Activated CD8-positive, alpha-beta memory T cell treated with anti-CD3 and anti-CD28 coated beads for 4 hours (primary cell): Measurements from ENCODE around the gene KIRREL3.

Experiments used
- DNase-seq, 2 donors: peaks; one replicate each; pipeline ENCODE4 v3.0.0-alpha.2; 2020; ENCODE audit warnings: low read depth in 2 of 2

KIRREL3 gene

DNA sequence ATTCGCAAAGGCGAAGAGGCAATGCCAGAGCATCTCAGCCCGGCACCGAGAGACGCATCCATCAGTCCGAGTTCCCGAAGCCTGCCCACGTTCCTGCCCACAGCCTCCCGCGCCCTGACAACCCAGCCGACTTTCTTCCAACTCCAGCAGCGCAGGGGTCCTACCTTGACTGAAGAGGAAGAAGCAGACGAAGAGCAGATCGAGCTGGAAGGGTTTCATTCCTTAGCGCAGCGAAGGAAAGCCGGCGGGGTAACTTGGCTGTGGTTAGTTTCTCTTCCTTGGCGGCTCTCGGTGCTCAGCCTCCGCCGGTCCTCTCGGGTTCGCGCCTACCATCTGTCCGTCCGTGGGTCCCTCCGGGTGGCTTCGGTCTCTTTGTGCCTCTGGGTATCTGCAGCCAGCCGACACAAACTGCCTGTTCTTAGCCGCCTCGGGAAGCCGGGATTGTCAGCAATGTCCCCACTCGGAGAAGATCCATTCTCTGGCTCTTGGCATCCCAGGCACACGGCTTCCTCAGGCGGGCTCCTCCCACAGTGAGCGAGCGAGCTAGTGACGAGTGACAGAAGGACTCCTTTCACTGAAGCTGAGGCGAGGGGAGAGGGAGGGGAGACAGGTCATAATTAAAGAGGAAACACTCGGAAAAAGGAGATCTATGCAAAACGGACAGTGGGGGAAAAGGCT, at the start of gene KIRREL3:
Gene KIRREL3 (minus strand): TSS at position 480 of the 678 bp plus-strand sequence.
- no peak for DNase-seq

DNA sequence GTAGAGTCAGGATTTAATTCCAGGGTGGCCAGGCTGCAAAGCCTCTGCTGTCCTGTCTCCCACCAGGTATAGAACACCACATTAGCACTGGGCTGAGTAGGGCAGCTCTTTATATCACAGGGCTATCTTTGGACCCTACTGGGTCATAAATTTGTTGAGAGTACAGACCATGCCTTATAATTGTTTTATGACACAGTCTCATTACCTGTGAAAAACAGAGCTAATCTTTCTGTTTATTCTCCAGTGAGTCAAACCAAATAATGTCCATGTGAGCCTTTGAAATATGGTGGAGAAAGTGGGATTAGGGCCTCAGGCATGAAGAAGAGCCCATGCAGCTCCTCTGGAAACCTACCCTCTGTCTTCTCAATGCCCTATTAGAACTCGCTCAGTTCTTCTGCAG, 49.6 kb upstream of the KIRREL3 start:
- no peak for DNase-seq

DNA sequence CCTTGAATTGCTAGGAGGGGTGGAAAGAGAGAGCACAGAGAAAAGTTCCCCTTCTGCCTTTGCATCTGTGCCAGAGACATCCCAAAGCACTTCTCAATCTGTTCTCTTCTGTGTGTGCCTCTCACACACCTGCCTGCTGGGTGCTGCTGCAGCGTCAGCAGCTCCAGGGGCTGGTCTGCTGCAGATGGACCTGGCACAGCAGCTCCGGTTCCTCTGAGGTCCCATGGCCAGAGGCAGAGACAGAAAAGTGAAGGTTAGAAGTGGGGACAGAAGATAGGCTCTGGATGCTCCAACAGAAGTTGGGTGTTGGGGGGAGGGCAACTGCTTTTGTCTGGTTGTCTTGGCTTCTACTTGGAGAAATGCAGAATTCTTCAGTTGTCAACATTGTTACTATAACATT, 48.9 kb upstream of the KIRREL3 start:
- DNase-seq = no peak

DNA sequence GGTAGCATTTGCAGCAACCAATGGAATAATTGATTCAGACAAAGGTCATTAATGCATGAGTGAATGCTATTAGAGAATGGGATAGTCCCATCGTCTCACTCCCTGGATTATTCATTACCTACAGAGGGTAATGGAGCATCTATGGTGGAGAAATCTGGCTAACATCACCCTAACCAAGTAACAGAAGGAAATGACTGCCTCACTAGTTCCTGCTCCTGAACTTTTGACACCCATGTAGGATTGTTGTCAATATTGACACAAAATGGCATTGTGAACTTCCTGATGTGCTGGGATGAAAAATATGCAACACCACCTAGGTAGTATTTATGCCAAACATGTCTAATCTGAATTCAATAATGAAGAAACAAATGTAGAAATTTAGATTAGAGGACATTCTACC, 44.0 kb upstream of the KIRREL3 start:
- DNase-seq = no peak

DNA sequence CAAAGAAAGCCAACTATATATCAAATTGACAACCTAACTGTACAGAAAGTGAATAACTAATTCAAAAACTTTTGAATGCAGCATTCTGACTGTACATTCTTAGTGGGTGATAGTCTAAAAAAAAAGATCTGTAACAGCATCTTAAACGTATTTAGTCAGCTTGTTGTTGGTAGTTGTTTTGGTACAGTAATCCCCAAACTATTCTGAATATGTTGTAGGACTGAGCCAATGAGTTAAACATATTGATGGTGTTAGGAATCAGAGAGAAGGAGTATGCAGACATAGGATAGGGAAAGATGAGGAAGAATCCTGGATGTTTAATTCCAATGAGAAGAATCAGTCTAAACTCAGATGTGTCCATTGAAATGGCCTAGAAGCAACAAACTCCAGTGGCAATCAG, 41.9 kb upstream of the KIRREL3 start:
- no peak for DNase-seq

DNA sequence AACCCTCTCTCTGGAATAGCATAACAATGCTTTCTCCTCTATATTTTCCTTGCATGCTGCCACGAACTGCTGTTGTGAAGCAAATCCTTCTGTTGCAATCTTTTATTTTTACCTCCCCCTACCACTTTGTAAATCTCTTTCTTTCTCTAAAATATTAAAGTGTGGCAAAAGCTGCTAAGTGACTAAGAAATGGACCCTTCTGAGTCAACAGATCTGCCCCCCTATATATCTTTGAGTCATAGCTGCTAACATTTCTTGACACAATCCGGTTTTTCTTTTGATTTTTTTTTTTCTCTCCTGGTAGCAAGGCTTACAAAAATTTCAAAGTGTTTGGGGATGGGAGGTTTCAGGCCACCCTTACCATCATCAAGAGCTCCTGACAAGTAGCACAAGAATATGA, 39.0 kb upstream of the KIRREL3 start:
- no peak for DNase-seq

DNA sequence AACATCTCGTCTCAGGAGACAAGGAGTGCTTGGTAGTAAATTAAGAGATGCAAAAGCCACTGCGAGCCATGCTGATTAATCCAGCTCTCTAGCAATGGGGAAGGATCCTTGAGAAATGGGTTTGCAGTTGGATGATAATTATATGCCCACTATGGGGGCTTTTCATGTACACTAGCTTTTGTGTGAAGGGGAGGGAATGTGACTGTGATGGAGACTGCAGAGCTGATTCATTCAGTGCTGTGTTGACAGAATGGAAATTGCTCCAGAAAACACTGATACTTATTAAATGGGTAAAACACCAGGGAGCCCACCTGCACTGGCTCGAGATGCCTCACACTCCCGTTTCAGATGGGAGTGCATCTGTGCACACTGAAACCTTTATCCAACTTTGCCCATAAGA, 37.0 kb upstream of the KIRREL3 start:
- no peak for DNase-seq

DNA sequence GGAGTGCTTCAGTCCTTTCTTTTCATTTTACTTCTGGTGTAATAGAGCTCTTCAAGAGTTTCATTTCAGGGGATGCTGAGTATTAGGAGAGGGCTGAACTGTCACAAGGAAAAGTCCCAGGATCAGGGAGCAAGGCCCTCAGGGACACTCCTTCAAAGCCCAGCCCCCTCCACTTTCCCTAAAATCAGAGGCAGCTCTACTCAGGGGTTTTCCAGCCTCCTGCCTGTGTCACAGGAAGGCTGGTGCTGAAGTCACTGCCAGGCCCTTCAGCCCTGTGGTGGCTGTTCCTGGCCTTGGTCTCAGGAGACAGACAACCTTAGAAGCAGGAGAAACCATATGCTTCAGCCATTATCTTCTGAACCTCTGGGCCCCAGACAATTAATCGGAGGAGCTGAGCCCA, 36.4 kb upstream of the KIRREL3 start:
- no peak for DNase-seq

DNA sequence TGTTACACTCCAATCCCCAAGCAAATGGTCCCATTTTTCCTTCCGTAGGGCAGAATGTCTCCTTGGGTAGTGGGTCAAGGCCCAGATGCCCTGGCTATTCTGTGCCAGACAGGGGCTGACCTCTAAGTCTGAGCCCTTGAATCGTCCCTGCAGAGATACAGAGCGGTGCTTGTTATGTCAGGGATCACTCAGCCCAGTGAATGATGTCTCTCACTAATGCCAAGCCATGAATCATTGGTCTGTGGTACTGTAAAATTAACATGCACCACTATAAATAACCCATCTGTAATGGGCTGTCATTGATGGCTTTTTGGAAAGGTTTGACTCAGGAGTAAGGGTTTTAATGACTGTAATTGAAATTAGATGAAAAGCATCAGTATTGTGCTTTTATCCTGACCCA, 35.3 kb upstream of the KIRREL3 start:
- no peak for DNase-seq

DNA sequence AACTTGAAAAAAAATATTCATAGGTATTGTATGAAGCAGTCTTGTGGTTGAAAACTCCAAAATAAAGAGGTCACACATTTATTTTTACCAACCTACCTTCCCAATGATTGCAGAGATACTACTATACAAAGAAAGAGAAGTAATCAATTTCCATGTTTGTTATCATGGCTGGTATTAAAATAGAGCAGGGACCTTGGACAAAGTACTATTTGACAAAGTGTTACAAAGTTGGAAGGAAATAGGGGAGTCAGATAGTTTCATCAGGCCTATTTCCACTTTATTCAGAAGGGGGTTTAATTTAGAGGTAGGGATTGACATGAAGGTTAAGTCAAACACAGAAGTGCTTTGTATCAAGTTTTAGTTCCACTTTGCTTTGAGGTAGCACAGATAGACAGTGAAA, 34.4 kb upstream of the KIRREL3 start:
- no peak for DNase-seq

DNA sequence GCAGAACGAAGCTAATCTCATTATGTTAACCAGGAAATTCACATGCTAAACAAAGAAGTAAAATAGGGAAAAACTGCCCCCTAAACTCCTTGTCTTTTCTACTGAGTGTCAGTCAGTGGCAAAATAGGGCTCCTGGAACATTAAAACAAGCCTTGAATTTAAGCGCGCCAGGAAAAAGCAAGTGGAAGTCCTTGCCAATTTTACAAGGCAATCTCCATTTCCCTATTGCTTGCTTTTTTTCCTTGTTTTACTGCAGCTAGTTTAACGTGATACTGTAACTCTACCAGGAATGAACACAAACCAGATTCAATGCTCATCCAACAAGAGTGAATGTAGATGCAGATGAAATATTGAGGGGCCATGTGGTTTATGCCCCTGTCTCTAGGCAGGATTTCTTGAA, 28.1 kb upstream of the KIRREL3 start:
- DNase-seq = no peak

DNA sequence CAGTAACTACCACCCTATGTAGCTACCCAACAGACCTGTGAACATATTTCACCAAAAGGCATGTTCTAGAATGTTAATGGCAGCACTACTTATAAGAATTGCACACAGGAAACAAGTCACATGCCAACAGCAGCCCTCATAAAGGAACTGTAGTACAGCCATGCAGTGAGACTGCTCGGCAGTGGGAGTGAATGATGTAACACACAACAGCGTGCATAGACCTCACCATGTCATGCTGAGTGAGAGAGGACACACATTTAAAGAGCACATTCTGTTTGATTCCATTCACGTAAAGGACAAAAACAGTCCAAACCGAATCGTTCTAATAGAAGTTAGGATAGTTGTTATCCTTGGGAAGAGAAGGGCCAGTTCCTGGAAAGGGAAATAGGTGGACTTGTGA, 27.2 kb upstream of the KIRREL3 start:
- DNase-seq = no peak

DNA sequence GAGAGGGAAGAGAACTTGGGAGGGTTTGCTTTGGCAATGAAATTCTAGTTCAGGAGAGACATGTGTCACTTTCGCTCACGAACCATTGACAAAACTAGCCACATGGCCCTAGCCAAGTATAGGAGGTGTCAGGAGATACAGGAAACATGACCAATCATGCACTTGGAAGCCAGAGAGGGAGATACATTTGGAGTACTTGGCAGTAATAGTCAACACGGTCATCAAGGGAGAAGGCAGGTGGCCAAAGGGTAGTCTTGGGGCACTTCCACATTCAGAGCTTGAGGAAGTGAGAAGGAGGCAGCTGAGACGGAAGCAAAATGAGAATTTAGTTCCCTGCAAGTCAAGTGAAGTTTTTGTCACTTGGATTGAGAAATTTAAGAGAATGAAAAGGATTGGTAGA, 26.4 kb upstream of the KIRREL3 start:
- DNase-seq = no peak

DNA sequence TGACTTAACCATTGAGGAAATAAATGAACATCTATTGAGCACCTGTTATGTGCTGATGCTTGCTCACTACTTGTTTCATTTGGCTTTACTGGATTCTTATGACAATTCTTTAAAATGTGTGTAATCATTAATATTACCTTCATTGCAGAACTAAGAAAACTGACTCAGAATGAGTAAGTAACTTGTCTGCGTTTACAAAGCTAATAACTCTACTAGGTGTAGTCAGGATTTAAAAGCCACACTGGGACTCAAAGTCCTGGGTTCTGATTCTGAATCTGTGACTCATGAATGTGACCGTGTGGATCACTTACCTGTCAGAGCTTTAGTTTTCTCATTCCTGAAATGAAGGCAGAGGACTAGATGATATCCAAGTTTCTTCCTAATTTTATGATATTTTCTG, 23.4 kb upstream of the KIRREL3 start:
- DNase-seq = no peak

DNA sequence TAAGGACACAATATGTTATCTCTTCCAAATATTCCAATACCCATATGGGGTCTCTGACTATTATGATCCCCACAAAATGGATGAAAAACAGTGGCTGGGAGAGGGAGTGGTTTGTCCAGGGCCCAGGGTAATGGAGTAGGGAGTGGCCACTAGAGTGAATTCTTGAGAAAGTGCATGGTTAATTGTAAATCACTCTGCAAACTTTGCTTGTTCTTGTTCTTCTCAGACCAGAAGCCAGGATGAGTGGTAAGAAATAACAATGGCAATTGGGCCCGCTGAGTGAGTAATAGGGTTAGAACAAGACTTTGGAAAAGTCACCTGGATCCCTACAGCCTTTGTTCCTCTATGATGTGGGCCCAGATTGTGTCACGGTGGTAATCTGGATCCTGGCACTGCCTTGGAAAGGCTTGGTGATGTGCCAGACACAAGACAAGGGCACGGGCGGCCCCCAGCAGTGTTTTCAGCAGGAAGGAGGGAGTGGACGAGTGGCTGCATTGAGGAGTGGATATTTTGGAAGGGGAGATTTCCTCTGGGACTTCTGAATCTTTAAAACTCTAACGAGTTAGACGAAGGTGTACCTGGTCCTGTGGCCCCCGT, 18.2 kb upstream of the KIRREL3 start:
- DNase-seq = no peak

DNA sequence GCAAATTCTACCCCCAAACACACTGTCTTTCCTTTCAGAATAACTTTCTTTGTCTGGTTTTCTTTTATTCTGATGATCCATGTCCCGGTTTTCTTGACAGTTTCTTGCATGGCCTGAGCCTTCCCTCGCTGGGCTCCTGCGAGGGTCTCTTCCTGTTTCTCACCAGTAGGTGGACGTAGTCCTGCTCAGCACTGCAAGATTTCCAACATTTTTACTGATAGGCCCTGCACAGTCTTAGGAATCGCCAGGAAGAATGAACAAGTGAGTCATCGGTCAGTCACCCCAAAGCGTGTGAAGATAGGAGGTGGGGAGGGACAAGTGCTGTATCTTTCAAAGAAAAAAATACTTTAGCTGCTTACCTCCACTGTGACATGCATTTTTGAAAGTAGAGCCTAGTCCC, 16.9 kb upstream of the KIRREL3 start:
- DNase-seq = no peak

DNA sequence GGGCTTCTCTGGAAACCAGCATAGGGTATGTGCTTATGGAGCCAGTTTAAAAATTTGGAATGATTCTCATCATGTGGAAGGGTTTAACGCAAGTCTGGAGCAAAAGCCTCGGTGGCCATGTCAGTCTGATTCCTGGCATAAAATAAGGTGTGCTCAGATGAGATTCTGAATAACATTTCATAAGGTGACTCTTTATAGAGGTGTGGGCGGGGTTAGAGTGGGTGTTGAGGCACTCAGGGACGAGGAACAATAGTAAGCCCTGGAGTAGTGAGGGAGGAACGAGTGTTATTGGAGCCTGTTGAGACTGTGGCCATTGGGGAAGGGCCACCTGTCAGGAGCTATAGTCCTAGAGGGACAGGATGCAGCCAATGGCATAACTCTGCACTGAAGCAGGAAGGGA, 13.0 kb upstream of the KIRREL3 start:
- DNase-seq = no peak

DNA sequence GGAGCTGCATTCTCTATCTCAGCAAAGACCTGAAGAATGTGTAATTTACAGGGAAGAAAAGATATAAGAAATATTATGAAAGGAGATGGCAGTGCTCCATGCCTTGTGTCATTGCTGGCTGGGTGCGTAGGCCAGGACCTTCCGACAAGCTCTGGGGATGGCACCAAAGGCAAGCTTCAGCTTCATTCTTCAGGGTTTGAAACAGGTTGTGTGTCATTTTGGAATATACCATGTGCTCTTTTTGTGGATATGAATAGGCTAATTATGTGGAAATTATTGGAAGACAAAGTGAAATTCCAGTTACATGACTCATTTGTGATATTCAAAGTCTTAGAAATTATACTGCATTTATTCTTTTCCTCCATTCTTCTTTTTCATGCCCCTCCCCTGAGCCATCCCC, 5.7 kb upstream of the KIRREL3 start:
- DNase-seq = no peak

DNA sequence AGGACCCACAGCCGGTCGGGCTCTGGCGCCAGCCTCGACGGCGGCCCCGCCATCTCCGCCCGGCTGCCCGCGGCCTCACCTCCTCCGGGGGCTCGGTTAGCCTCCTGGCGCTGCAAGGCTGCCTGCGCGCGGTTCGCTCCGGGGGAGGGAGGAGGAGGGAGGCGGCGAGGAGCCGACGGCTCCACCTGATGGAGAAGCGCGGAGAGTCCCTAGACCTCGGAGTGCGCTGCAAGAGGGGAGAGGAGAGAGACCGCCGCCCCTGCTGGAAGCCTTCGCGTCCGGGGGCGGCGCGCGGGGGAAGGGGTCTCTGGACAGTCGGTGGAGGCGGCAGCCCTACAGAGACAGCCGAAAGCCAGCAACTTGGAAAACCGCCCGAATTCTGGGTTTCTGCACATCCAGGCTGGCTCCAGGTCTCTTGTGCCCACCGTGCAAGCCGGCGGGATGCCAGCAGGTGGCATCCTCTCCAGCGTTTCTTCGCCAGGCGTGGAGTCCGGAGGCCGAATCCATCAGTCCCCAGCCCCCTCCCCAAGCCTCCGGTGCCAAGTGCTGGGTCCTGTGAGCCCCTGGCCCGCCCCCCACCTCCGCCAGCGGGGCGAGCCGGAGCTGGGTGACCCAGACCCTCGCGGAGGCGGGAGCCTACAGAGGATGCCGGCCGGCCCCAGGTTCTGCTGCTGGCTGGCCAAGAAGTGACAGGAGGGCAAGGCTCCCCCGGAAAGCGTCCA, 2.9 kb upstream of the KIRREL3 start:
- DNase-seq = no peak

DNA sequence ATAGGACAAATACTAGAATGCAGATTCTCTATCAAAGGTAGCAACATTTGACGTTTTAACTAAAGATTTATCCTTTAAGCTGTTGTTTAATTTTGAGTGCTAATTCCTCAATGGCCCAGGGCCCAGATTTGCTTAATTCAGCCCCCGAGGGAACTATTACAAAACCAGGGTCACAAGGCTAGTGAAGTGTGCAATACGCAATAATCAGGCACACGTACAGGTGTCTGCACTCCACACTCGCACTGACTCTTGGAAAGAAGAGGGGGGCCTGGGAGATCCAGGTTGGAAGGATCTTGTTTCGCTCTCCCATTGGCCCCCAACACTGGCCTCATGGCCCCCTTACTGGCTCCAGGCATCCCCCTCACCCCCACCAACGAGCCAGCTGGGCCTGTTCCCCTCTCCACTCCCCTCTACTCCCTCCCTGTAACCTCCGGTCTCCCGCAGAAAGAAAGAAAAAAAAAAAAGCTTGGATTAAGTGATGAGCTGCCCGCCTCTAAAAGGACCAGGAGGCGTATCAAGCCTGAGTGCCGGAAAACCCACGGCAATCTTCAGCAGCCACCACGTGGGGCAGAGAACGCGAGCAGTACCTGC, 2.2 kb upstream of the KIRREL3 start:
- no peak for DNase-seq

DNA sequence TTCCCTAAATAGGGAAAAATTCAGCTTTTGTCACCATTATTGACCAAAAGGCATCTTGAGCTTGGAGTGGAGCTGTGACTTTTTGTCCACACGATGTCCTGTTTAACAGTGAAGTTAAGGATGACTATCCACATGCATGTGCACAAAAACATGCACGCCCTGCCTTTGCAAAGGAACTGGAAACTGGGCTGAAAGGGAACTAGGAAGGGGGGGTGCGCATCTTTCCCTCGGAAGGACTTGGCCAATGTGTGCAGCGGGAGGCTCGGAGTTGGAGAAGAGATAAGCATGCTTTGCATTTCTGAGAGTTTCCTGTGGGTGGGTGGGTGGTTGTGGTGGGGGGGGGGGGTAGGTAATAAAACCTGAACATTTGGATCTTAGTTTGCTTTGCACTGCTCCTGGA, 411 bp upstream of the KIRREL3 start:
- DNase-seq = no peak

DNA sequence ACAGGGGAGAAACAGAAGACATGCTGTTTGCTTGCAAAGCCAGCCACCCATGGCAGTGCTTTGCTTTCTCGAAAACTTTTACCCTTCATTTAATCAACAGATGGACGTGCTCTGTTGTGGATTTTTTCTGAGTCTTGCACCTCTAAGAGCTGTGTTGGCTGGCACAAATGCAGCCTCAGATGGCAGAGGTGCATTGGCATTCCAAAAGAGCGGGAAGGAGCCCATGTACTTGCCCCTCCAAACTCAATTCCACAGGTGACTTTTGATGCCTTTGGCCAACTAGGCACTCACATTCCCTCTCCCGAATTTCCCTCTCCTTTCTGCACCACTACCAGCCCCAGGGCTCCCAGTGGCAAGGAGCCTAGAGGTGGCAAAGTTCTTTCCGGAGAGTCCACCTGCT, 1.2 kb downstream of the KIRREL3 start:
- no peak for DNase-seq

DNA sequence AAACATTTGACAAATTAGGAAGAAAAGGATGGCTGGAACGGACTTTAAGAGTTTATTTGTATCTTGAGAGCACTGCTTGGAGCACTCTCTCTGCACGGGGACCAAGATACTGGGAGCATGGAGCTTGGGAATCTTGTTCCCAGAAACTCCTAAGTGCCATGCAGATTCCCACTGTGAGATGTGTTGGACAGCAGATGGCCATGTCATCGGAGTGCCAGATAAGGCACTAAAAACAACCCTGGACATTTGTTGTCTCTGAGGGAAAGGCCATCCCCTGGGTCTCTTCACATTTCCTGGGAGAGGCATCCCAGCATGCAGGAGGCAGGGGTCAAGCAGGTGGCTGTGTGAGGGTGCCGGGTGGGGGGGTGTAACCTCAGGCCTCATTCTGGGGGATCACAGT, 2.9 kb downstream of the KIRREL3 start:
- no peak for DNase-seq
